Measurements from ENCODE around the gene SIX5.

DNA sequence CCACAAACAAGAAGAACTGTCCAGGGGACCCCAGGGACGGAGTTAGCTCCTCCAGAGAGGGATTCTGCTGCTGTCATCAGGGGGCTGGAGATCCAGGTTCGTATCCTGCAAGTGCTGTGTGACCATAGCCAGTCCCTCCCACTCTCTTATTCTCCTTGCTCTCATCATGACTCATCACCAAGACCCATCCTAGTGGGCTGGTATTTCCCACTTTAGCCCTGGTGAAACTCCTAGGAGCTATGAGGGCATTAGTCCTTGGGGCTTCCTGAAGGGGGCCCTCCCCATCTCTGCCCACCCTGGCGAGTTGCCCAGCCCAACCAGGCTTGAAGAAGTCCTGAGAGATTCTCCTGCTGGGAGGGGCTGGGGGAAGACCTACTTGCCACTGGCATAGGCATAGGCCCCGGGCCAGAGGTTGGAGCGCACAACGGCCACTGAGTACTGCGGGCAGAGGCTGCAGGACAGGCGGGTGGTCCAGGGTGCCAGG is 31.1 kb upstream of the SIX5 start:
- TF ChIP-seq, protein P1, sequence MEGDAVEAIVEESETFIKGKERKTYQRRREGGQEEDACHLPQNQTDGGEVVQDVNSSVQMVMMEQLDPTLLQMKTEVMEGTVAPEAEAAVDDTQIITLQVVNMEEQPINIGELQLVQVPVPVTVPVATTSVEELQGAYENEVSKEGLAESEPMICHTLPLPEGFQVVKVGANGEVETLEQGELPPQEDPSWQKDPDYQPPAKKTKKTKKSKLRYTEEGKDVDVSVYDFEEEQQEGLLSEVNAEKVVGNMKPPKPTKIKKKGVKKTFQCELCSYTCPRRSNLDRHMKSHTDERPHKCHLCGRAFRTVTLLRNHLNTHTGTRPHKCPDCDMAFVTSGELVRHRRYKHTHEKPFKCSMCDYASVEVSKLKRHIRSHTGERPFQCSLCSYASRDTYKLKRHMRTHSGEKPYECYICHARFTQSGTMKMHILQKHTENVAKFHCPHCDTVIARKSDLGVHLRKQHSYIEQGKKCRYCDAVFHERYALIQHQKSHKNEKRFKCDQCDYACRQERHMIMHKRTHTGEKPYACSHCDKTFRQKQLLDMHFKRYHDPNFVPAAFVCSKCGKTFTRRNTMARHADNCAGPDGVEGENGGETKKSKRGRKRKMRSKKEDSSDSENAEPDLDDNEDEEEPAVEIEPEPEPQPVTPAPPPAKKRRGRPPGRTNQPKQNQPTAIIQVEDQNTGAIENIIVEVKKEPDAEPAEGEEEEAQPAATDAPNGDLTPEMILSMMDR (conservative IDR thresholded peaks at IDR 0.05; ENCODE audit: low read depth, low read length), result no peak
- TF ChIP-seq EZH2 (IDR thresholded peaks at IDR 0.05; ENCODE audit: borderline replicate concordance, low read depth, low read length, poor library complexity, severe bottlenecking), result no peak

Data from A673 (cell line).